HFF-Myc (cell line): ENCODE results near the gene NAPG.
A peak's percentile ranks its signal among the peaks of the same experiment; 100 is the strongest.

ENCODE experiments used
- DNase-seq: peaks from one replicate; pipeline ENCODE4 v3.0.0-alpha.2; 2011; ENCODE audit warnings: low read depth; ENCODE audit errors: extremely low read depth
- H3K4me3 ChIP-seq: replicated peaks from 2 replicates; pipeline ENCODE4 v1.5.1; 2011; ENCODE audit warnings: low read depth, mild to moderate bottlenecking, control low read depth, low read length
- TF ChIP-seq, protein P1 (sequence below): IDR thresholded peaks from 2 replicates; pipeline ENCODE4 v1.5.1; 2012; ENCODE audit warnings: mild to moderate bottlenecking, low read depth, low read length, control low read depth; ENCODE audit errors: missing control alignments

The NAPG gene

DNA sequence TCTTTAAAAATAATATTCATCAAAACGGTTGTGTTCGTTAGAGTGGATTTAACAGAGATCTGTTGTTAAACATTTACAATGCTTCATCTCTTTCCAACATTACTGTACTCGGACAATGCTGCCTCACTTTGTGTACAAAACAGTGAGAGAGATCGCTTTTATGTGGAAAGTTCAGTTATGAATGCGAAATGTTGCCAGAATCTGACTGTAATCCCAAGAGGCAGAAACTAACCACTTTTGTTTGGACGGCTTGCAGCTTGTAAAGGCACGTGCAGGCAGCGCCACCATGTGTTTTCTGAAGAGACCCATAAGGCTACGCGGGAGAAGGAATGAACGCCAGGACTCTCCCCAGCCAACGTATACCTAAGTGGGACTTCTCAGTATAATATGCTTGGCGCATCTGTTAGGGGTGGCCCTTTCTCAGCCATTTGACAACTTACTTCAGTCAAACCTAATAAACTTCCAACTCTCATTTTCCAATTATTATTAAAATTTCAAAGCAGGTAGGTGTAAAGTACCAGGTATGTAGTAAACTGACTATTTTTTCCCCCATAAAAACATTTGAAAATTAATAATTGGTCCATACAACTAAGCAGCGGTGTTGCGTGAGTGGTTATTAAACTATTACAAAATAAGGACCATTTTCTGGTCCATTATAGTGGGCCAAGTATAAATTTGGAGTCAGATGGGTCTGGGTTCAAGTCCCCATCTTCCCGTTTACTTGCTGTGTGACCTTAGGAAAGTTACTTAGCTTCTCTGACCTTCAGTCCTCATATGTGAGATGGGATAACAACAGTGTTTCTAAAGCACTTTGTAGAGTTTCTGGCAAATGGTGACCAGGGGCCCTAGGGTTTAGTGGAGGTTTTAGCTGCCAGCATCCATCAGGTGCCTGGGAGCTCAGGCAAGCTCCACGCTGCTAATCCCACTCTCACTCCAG is 5.6 kb upstream of the NAPG start:
- peak; percentile 89 for DNase-seq
- TF ChIP-seq, protein P1, sequence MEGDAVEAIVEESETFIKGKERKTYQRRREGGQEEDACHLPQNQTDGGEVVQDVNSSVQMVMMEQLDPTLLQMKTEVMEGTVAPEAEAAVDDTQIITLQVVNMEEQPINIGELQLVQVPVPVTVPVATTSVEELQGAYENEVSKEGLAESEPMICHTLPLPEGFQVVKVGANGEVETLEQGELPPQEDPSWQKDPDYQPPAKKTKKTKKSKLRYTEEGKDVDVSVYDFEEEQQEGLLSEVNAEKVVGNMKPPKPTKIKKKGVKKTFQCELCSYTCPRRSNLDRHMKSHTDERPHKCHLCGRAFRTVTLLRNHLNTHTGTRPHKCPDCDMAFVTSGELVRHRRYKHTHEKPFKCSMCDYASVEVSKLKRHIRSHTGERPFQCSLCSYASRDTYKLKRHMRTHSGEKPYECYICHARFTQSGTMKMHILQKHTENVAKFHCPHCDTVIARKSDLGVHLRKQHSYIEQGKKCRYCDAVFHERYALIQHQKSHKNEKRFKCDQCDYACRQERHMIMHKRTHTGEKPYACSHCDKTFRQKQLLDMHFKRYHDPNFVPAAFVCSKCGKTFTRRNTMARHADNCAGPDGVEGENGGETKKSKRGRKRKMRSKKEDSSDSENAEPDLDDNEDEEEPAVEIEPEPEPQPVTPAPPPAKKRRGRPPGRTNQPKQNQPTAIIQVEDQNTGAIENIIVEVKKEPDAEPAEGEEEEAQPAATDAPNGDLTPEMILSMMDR: peak; percentile 88
- H3K4me3 ChIP-seq: no peak overlapping the region

DNA sequence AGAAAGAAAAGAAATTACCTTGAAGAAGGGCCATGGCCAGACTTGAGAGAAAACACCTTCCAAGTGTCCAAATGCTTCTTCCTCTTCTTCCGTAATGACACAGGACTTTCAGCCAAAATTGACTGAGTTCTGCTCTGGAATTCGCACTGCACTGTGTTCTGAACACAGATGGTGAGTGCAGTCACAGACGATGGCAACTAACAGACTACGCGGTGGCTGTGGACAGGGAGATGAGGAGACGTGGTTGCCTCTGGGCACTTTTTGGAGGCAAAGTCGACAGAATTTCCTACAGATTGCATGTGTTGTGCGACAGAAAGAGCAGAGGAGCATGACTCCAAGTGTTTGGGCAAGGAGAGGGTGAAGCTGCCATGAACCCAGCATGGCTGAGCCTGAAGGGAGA is 4.3 kb upstream of the NAPG start:
- H3K4me3 ChIP-seq: no peak overlapping the region
- TF ChIP-seq, protein P1: no peak
- no peak for DNase-seq

DNA sequence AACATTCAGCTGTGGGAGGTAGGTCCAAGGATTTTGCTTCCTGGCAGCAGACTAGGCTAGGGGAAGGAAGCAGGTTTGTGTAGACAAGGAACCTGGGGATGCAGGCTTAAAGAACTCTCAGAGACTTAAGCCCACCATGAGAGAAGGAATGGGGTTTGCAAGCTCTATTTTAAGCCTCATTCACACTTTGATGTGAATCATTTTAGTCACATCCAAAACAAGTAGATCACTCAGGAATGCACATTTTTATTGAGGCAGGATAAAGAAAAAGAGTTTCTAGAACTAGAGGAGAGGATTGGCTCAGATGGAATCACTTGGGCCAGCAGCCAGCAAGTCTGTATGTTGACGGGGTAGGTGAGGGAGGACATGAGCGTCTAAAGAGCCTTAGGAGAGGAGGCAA is 3.3 kb upstream of the NAPG start:
- H3K4me3 ChIP-seq: no peak overlapping the region
- TF ChIP-seq, protein P1: no peak
- no peak for DNase-seq

DNA sequence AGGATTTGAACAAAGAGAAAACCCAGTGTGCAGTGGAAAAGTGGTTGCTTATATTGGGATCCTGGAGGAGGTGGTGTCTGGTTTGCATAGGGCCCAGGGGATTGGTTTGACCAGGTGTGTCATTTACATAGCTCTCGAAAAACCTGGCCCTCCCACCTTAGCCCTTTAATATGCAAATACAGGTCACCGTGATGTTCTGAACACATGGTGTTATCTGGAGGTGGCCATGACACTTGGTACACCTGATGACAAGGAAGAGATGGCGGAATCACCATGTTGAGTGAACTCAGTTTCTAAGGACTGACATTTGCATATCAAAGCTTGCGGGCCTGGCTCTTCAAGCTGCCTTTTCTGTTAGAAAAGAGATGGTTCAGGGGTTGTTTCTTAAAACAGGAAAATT is 2.3 kb upstream of the NAPG start:
- no peak overlapping the region for H3K4me3 ChIP-seq
- no peak for DNase-seq
- TF ChIP-seq, protein P1: no peak

DNA sequence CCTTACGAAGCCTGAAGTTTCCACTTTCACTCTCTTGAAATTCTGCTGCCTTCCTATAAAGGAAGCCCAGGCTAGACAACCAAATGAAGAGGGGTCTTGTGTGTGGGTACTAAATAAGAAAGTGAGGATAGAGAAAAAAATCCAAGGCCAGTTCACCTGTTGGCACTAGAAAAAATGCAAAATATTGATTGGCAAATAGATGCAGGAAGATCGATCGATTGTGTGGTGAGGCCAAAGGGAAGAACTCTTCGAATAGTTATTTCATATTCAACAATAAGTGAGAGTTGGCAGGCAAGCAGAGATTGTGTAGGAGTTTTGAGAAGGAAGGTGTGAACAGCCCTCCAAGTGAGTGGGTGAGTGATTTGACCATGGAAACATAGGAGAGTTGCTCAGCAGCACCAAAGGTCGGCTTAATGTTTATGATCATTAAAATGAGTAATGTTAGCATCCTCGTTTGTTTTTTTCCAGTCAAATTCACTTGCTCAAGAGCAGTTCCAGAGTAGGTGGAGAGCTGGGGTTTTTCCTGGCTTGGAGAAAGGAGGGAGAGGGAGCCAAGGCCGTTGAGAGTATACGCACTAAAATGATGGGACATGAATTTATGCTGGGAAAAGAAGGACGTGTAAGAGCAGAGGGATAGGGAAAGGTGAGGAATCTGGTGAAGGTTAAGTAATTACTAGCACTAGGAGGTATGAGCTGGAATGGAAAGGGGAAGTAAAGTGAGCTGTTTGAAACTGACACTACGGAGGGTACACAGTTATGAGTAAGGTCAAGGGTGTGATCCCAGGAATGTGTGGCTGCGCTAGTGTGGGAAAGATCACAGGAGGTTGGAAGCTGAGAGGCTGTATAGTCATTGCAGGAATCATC is 1.1 kb upstream of the NAPG start:
- DNase-seq: no peak
- H3K4me3 ChIP-seq: no peak overlapping the region
- TF ChIP-seq, protein P1: no peak

DNA sequence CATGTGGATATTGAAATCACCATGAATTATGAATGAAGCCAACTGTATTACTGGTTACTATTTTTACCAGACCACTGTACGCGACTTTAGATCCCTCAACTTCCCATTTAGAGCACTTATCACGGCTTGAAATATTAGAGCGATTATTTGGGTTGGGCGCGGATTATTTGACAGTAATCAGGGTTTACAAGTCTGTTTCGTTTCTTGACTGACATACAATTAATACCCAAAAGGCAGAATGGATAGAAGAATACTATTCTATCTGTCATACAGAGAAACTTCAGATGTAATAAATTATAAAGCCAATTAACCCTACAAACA is 496 bp upstream of the NAPG start:
- TF ChIP-seq, protein P1: no peak
- no peak for DNase-seq
- peak overlapping the region; percentile 93 for H3K4me3 ChIP-seq
